ENCODE results near the gene SORBS1.

The SORBS1 gene

DNA sequence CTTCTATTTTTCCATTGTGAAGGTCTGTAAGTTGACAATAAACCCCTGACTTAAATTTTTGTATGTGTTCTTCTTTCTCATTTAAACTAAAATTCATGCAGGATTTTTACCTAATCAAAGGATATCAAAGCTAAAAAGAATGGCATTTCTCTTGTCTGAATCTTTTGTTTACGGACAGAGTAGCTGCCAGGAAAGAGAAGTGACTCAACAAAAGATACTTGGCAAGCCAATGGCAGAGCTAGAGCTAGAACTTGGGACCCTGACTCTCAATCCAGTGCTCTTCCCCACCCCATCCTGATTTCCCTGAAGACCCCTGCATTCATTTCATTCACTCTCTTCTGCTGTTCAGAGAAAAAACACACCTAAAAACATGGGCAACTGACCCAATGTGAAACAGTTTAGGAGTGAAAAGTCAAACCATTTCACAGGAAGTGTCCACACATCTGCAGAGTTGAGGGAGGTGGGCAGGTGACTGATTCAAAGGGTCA is 230.2 kb downstream of the SORBS1 start:
- in situ Hi-C loops (cut with MboI; ENCODE audit: low sequenced_read_pairs): no loop called here

DNA sequence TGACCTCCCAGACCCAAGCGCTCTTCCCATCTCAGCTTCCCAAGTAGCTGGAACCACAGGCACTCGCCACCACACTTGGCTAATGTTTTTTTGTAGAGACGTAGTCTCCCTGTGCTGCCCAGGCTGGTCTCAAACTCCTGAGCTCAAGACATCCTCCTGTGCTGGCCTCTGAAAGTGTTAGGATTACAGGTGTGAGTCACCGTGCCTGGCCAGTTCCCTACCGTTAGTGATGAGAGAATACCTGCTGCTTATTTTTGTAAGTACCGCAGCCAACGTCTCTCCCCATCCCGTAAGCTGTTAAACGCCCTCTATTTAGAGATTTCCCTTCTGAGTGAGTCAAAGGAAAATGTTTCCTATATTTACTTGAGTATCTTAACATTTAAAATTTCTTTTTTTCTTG is 231.9 kb downstream of the SORBS1 start:
- in situ Hi-C loops (cut with MboI; ENCODE audit: low sequenced_read_pairs): no loop called here

DNA sequence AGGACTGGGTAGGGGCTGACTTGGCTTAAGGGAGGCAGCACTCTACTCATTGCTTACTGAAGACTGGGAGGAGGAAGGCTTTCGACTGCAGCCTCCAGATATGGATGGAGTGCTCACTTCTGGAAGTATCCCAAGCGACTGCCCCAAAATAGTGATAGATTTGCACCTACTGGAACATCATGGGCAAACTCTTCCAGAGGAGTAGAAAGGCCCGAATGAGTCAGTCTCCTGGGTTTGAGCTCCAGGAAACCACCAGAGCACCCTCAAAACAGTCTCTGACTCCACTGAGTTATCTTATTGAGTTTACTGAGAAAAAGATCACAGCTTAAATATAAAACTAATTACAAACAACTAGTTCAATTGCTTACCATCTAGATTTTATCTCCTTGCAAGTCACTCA is 233.2 kb downstream of the SORBS1 start:
- in situ Hi-C loops (cut with MboI; ENCODE audit: low sequenced_read_pairs): no loop called here

DNA sequence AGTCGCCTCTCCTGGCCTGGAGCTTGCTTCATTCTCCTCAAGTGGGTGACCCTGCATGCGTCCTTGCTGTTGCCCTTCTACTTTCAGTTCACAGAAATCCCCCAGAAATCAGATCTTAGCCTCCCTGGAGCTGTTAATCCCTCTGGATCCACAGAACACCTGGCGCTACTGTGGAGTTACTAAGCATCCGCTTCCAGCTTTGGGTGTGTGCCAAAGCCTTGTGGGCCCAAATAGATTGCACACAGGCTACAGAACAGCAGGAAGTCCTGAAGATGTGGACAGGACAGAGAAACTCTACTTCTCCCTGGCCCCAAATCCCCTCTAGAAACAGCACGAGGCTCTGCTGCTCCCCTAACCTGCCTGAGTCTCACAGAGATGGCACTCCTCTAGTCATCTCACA is 233.8 kb downstream of the SORBS1 start:
- in situ Hi-C loops (cut with MboI; ENCODE audit: low sequenced_read_pairs): no loop called here

DNA sequence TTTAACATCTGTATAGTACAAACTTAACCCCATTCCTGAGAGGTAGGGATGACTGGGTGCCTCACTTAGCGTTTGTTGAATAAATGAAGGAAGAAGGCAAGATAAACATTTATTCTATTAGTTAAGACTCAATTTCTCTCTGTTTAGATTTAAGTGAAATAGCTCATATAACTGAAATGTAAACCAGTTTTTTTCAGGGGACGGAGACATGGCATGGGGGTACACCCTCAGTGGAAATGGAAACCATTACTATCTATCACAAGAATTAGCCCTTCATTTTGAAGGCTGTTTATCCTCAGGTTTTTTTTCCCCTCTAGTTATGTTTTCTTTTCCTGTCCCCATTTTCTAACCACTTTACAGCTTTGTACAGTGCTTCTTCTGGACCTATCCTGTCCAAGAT is 234.8 kb downstream of the SORBS1 start:
- in situ Hi-C loops (cut with MboI; ENCODE audit: low sequenced_read_pairs): no loop called here

DNA sequence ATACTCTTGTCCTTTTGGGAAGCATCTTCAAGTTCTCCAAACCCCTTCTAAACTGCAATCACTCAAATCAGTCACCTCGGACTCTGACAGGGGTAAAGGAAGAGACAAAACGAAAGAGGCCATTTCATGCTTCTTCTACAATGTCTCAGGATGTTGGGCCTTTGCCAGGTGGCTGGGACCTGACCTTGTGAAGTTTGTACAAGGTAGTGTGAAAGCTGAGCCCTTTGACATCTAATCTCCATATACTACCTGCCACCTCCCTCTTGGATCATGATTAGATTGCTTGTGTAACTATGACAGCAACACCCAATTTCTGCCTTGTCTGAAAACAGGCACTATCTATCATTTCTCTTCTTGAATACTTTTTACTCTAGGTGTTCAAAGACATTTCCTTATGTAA is 235.3 kb downstream of the SORBS1 start:
- in situ Hi-C loops (cut with MboI; ENCODE audit: low sequenced_read_pairs): no loop called here

DNA sequence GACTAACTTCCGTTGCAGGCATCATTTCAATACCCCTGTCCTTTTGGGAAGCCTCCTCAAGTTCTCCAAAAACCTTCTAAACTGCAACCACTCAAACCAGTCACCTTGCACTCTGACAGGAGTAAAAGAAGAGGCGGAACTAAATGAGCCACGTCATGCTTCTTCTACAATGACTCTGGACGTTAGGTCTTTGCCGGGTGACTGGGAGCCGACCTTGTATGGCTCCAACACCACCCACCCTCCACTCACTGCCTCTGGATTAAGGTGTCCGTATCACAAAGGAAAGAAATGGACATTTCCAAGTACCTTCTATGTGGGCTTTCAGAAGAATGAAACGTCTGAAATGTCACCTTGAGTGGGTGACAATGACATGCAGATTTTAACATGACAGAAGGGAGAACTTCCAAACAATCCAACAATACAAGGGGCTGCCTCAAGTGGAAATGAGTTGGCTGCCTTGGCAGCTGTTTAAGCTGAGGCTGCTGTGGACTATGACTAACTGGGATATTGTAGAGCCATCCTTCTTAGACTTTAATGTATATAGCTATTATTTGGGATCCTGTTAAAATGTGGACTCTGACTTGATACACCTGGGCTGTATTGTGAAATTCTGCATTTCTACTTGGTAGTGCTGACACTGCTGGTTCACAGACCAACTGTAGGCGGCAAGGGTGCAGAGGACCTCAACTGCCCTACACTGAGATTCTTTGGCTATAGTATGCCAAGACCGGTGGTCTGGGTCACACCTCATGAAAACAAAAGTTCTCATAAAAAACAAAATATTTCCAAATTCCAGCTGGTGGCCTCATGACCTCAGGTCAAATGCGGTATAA is 236.5 kb downstream of the SORBS1 start:
- in situ Hi-C loops (cut with MboI; ENCODE audit: low sequenced_read_pairs): no loop called here

DNA sequence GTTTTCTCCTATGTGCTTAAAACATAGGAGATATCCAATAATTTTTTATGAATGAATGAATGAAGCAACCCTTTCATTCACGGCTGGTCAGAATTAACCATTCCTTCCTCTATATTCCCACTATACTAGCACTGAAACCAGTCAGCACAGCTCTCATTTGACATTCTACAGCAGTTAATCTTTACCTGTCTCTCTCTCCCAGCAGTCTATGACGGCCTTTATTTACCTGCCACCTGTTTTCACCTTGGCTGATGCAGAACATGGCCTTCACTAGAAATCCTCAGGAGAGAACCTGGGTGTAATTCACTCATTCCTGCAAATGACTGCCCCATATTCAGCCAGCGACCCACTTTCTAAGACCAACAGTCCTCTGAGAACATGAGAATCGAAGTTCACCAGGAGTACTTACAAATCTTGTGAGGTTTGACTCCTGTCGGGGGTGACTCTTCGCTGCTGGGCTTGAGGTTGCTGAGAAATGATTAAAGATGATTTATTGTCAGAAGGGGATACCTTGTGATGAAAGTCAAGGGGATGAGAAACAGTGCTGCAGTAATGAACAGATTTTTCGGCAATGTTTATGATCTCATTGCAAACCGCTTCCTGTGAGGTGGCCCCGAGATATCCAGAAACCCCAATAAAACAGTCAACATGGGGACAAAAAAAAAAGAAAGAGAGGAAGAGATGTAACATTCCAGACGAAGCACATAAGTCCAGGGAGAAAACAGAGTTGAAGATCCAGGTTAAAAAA is 239.4 kb downstream of the SORBS1 start:
- in situ Hi-C loops (cut with MboI; ENCODE audit: low sequenced_read_pairs): no loop called here

DNA sequence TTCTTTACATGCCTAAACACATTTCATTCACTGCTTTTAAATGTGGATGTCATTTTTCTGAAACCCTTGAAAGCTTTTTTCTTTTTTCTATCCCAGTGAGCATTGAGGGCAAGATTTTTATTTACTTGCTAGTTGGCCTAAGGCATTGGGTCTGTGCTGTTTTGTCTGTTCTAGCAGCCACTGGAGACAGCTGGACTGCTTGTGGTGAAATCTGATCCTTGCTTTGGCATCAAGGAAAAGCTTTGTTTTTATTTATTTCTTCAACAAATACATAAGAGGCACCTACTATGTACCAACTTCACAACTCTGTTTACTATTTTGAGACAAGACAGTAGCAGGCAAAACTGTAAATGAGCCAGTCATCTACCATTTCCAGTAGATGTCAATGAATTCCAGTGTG is 241.9 kb downstream of the SORBS1 start:
- in situ Hi-C loops (cut with MboI; ENCODE audit: low sequenced_read_pairs): no loop called here

DNA sequence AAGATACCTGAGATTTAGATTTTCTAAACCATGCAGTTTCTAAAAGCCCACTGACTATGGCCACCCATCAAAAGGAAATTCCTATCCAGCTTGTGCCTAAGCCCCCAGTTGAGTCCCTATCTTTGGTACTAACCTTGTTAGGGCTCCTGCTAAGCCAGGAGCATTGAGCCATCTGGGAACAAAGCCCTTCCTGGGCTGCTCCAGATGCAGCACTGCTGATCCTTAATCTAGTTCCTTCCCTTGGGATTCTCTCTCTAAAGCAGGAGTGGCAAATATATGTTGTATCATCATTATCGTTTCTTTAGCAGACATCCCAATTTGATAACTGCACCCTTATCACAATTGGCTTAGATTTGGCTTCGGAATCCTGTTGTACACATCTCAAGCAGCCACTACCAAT is 245.7 kb downstream of the SORBS1 start:
- in situ Hi-C loops (cut with MboI; ENCODE audit: low sequenced_read_pairs): no loop called here

DNA sequence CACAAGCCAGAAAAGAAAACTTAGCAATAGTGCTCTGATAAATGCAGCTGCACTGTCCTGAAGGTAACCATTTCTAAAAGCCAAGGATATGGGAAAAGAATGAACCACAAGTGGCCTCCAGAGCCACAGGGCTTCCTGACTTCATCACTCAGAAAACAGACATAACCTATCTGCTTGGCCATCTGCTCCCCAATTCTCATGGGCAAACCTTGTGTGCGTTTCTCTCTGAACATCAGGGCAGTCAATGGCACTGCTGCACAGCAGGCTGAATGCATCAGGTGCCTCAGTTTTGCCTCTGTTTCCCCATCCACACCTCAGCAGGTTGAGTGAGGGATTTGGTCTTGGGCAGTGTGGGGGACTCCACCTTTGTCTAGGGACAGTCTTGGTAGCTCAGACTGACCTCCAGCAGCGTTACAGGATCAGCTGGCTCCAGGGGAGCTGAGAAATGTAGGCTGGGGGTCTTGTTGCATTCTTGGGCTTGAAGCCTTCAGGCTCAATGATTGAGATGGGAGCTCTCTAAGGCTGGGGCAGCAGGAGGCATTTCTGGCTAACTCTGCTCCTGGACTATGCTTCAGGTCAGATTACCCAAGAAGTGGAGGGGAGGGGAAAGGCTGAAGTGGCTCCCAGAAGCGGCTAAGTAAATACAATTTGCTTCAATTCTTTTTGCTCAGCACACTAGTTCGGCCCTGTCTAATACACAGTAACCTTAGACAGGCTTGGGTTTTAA is 246.8 kb downstream of the SORBS1 start:
- in situ Hi-C loops (cut with MboI; ENCODE audit: low sequenced_read_pairs): no loop called here

DNA sequence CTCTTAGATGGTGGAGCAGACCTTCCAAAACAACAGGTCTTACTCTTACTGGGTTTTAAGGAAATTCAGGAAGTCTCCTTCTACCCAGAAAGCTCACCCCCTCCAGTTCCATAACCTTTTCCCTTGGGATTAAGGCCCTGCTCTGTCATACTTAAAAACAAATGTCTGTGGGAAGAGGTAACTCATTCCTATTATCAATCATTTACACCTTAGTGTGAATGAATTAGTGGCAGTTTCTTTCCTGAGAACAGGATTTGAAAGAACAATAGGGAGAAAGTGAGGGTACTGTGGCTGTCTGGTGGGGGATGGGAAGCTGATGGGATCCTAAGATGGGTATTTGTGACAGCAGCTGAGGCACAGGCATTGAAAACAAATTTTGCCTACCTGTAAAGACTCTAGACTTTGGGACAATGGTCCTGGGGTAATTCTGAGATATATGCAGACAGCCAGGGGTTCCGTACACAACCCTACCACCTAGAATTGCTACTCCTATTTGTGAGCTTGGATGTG is 248.1 kb downstream of the SORBS1 start:
- in situ Hi-C loops (cut with MboI; ENCODE audit: low sequenced_read_pairs): no loop called here

DNA sequence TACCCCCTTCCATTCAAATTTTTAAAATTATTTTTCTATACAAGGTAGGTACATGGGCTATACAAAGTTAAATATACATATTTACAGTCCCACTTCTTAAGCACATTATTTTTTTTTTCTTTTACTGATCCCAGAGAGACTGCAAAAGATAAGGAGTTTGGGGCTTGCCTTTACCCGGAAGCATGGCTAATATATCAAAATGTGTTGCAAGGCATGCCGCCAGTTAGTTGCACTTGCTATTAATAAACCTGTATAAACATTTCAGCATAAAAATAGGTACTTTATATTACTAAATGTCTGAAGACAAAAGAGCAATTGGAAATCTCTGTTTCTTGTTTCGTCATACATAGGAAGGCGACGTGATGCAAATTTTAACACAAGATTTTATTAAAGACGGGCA is 248.9 kb downstream of the SORBS1 start:
- in situ Hi-C loops (cut with MboI; ENCODE audit: low sequenced_read_pairs): no loop called here

DNA sequence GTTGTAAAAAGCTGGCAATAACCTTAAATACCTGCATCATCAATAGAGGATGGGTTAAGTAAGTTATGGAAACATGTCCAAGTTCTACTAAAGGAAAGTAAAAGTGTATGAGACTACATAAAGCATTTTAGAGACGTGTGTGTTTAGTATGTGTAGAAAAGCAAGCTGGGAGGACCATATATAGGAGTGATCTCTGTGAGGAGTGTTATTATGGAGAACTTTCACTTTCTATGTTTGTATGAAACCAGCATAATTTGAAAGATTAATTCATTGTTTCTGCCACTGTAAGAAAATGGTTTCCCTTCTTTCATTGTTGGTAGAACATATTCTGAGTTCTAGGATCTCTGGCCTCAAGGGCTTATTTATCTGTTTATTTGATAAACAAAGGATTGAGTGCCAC is 251.2 kb downstream of the SORBS1 start:
- in situ Hi-C loops (cut with MboI; ENCODE audit: low sequenced_read_pairs): no loop called here

DNA sequence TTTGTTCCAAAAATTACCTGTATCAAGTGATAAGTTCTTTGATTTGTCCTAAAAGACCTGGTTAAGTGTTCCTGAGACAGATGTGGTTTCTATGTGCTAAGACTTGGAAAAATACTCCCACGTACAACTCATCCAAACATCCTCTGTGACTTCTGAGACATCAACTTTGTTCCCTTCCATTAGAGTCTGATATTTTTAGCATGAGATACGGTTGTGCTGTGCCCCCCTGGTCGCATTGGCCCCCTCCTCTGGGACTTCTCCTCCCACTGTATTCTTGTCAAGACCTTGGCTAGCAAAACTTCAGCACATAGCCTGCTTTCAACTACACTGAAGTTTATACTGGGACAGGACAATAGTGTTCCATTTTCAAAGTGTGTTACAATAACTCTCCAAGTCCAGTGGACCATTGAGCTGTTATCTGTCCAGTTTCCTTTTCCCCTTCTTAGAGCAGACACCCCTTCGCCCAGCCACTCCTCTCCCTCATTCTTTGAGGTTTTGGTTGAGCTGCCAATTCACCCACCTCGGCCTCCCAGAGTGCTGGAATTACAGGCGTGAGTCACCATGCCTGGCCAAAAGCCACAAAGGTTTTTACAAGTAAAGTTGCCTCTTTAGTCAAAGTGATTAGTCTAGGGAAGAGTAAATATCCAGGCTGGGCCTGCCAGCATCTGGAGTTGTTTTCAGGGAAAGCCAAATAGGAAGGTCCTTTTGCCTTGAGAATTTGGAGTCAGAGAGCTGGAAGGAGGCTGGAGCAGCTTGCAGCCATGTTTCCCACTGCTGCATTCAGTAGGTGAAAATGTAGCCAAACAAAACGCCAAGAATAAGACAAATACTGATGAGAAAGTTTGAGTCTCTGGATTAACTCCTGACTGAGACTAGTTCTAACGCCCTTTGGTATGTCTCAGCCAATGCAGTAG is 252.5 kb downstream of the SORBS1 start:
- in situ Hi-C loops (cut with MboI; ENCODE audit: low sequenced_read_pairs): no loop called here

DNA sequence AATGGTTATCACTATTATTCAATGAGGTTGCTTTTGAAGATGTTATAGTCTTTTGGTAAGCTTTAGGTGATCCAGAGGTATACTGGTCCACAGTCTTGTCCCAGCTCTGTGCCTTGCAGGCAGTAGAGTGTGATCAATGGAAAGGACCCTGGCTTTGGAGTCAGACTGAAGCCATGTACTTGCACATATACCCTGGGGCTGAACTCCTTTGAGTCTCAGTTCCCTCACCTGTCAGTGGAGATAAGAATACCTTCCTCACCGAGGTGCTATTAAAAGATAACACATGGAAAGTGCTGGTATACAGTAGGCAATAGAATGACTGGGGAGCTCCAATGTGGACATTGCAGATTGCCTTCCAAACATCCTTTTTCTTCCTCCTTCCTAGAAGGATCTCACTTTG is 254.3 kb downstream of the SORBS1 start:
- in situ Hi-C loops (cut with MboI; ENCODE audit: low sequenced_read_pairs): no loop called here

DNA sequence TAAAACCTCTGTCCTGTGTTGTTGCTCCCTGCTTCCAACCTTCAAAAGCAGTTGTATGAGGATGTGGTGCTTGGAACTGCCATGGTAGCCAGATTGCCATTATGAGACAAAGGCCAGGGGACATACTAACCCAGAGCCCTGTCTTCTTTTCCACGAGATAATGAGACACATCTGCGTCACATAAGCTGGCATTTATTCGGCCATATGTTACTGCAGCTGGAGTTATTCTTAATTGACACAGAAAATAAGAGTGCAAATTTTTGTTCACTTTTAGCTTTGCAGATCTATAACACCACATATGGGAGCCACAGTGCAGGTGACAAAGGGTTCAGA is 254.9 kb downstream of the SORBS1 start:
- in situ Hi-C loops (cut with MboI; ENCODE audit: low sequenced_read_pairs): no loop called here

DNA sequence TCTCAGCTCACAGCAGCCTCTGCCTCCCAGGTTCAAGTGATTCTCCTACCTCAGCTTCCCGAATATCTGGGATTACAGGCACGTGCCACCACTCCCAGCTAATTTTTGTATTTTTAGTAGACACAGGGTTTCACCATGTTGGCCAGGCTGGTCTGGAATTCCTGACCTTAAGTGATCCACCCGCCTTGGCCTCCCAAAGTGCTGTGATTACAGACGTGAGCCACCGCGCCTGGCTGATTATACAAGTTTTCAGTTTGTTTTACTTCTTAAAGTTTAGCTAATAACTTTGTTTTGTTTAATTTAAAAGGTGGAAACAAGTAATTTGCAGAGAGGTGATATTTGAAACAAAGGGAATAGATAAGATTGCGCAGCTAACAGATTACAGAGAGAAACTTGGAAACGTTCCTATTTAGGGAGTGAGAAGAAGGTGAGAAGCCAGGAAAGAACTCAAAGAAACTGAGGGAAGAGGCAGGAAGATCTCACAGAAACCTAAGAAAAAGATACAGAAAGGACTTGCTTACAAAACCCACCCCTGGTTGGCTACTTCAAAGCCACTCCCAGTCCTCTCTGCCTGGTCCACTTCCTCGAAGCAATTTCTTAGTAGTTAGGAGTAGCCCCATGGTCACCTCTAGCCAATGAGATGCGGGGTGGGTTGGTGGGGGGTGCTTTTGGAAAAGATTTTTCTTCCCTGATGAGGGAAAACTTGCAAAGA is 255.4 kb downstream of the SORBS1 start:
- in situ Hi-C loops (cut with MboI; ENCODE audit: low sequenced_read_pairs): no loop called here

DNA sequence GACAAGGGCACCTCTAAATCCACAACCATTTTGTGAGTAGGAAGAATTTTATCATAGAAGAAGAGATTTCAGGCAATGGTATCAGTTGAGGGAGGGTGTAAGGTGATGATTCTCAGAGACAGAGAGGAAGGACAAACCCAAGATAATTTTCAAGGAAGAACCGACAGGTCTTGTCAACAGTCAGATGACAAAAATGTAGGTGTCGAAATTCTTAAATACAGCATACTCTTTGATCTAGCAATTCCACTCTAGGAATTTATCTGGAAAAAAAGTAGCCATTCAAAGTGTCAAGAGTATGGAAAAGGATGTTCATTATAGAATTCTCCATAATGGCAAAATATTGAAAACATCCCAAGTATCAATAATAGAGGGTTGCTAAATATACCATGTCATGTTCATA is 256.2 kb downstream of the SORBS1 start:
- in situ Hi-C loops (cut with MboI; ENCODE audit: low sequenced_read_pairs): no loop called here

DNA sequence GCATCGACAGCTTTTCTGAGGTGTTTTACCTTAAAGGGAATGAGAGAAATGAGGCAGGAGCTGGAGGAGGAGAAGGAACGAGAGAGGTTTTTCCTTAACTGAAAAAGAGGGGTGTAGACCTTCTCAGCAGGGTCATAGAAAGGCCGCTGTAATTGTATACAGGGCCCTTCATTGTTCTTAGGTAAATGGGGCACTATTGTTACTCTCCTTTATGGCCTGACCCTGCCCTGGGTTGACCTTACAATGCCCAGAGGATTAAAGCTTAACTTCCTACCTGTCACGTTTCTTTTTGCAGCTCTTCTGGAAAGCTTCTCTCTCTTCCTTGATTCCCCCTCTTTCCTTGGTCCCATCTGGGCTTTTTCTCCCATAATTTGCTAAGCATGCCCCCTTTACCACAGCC is 256.7 kb downstream of the SORBS1 start:
- in situ Hi-C loops (cut with MboI; ENCODE audit: low sequenced_read_pairs): no loop called here

All from HL-60/S4 (cell line).